Measurements from ENCODE around the gene ELAVL2.

The ELAVL2 gene

GRCh38 chr9:23842565-23843129 is 16.6 kb upstream of the ELAVL2 start:
- H3K4me3 ChIP-seq (replicated peaks; ENCODE audit: low read depth, low read length): no peak overlapping the region
- TF ChIP-seq CTCF (IDR thresholded peaks at IDR 0.05; ENCODE audit: low read depth, low read length, missing control alignments): no peak
- no peak for DNase-seq (ENCODE audit: extremely low read depth, low read depth)

DNA sequence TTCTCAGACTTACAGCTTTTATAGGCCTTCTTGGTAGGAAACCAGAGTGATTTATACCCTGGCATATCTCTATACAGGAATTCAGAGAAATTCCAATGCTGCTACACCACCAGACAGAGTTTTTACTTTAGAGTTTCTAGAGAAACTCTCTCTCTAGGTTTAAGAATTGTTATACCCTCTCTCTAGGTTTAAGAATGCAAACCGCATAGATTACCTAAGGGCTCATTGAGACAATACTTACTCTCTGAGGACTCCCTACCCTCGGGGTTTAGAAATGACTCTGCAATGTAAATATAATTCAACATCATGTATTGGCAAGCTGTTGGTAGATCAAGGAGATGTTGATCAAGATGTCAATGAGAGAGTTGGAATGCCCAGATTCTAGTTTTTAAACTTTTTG is 15.3 kb upstream of the ELAVL2 start:
- no peak overlapping the region for H3K4me3 ChIP-seq (replicated peaks; ENCODE audit: low read depth, low read length)
- no peak for TF ChIP-seq CTCF (IDR thresholded peaks at IDR 0.05; ENCODE audit: low read depth, low read length, missing control alignments)
- DNase-seq (ENCODE audit: extremely low read depth, low read depth): no peak

DNA sequence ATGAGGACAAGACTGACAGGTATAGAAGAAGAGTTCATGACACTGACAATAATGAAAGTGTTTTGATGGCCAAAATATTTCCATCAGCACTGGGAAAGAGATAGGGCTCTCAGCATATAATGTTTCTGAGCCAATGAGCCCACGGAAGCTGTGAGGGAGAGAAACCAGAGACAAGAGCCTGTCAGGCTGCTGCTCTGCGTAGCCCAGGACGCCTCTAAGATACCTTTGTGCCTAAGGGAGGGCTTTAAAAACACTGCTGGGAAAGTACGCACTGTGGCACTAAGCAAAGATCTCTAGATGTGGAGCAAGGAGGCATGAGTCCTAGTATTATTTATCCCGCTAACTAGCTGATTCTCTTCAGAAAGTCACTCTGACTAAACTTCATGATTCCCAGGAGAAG is 11.0 kb upstream of the ELAVL2 start:
- no peak for DNase-seq (ENCODE audit: extremely low read depth, low read depth)
- H3K4me3 ChIP-seq (replicated peaks; ENCODE audit: low read depth, low read length): no peak overlapping the region
- TF ChIP-seq CTCF (IDR thresholded peaks at IDR 0.05; ENCODE audit: low read depth, low read length, missing control alignments): no peak

DNA sequence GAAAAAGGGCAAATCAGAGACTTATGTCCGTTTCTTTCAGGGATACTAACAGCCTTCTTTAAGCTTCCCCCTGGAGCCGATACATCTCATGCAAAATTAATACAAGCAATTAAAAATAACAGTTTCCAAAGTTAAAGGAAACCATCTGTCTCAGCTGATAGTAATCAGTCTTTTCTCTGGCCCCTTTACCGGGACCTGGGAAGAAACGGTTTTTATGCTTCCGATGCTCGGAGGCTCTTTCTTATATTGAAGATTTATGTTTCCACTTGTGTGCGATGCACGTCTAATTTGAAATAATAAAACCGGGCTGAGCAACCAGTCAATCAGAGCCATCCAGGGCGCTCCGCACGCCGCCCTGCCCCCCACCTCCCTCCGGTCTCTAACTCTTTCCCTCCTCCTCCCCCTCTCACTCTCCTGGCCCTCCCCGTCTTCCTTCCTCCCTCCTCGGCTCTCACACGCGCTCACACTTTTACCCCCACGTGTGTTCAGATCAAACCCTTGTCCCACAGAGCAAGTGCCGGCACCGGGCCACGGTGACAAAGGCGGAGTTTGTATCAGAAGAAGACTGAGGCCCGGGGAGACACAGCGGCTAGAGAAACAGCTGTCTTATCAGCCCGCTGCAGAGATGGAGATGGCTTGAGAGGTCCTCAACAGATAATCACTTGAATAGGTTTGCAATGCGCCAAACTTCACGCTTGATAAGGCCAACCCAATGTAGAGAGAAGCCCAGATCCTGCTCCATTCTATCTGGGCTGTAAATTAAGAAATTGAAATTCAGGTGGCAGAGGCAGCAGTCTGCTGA is 5.1 kb upstream of the ELAVL2 start:
- no peak for DNase-seq (ENCODE audit: extremely low read depth, low read depth)
- H3K4me3 ChIP-seq (replicated peaks; ENCODE audit: low read depth, low read length): no peak overlapping the region
- no peak for TF ChIP-seq CTCF (IDR thresholded peaks at IDR 0.05; ENCODE audit: low read depth, low read length, missing control alignments)

DNA sequence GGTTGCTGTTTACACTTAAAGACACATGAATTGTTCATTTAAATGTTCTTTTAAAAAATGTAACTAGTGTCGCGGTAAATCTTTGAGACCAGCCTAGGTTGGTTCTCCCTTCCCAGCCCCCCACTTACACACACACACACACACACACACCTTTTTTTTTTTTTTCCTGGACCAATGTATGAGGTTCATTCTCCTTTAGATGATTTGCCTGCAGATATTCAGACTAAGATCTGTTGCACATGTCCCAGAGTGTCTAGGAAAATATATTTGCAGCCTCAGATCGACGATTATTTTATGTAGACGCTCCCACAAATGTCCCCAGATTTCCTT is 4.4 kb upstream of the ELAVL2 start:
- H3K4me3 ChIP-seq (replicated peaks; ENCODE audit: low read depth, low read length): no peak overlapping the region
- DNase-seq (ENCODE audit: extremely low read depth, low read depth): no peak

GRCh38 chr9:23829580-23830475 is 3.8 kb upstream of the ELAVL2 start:
- no peak for DNase-seq (ENCODE audit: extremely low read depth, low read depth)
- no peak overlapping the region for H3K4me3 ChIP-seq (replicated peaks; ENCODE audit: low read depth, low read length)
- TF ChIP-seq CTCF (IDR thresholded peaks at IDR 0.05; ENCODE audit: low read depth, low read length, missing control alignments): no peak

More for the DNA sequence above, 4.4 kb upstream of the ELAVL2 start:
- no peak for TF ChIP-seq CTCF (IDR thresholded peaks at IDR 0.05; ENCODE audit: low read depth, low read length, missing control alignments)
